GM12875 (cell line): ENCODE measurements around the gene FBXO34.

Experiments
- H3K4me3 ChIP-seq: one replicate; pipeline ENCODE4 v1.5.1; 2011; ENCODE audit warnings: low read depth, low read length, control low read depth
- CTCF ChIP-seq: IDR thresholded peaks from 2 replicates; pipeline ENCODE4 v1.5.1; 2011; ENCODE audit warnings: low read depth, mild to moderate bottlenecking, control low read depth, inconsistent platforms, low read length, moderate library complexity, borderline replicate concordance; ENCODE audit not compliant: insufficient read depth

Gene FBXO34

GRCh38 chr14:55354500-55354899 lies 83.3 kb downstream of the FBXO34 start:
- H3K4me3 ChIP-seq = no peak overlapping the region
- TF ChIP-seq CTCF = peak; percentile 73

GRCh38 chr14:55355922-55356321 lies 84.7 kb downstream of the FBXO34 start:
- TF ChIP-seq CTCF = no peak
- no peak overlapping the region for H3K4me3 ChIP-seq

GRCh38 chr14:55356913-55357312 lies 85.7 kb downstream of the FBXO34 start:
- H3K4me3 ChIP-seq = no peak overlapping the region
- TF ChIP-seq CTCF = no peak

- H3K4me3 ChIP-seq = no peak overlapping the region
- no peak for TF ChIP-seq CTCF
These were observed 88.1 kb downstream of the FBXO34 start for GRCh38 chr14:55359307-55359706.

GRCh38 chr14:55361190-55361589 lies 90.0 kb downstream of the FBXO34 start:
- no peak overlapping the region for H3K4me3 ChIP-seq
- TF ChIP-seq CTCF = no peak

GRCh38 chr14:55366271-55366670 lies 95.0 kb downstream of the FBXO34 start:
- no peak overlapping the region for H3K4me3 ChIP-seq
- no peak for TF ChIP-seq CTCF

- no peak for TF ChIP-seq CTCF
- H3K4me3 ChIP-seq = no peak overlapping the region
These were observed 99.7 kb downstream of the FBXO34 start for GRCh38 chr14:55370883-55371455.
